ENCODE results near the gene GBE1.

The GBE1 gene

DNA sequence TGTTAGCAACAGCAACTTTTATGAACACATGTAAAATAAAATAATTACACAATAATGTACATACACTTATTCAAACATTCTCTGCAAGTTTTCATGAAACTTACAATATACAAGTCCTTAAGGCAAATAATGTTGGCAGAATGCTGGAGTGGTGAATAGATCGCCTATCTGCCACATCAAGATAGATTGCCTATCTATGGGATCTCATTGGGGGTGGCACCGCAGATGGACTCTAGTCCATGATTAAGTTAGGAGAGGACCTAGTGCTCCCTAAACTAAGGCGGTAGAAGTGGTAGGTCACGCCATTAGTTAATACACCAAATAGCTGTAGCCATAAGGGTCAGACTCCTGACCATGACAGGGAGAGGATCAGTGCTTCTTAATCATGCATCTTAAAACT lies 315.7 kb downstream of the GBE1 start:
- H3K27me3 ChIP-seq (ENCODE audit: insufficient read depth, low read depth, severe bottlenecking): no peaks in the 10 kb centered on the region
- H3K36me3 ChIP-seq: no peaks in the 10 kb centered on the region
- TF ChIP-seq, protein P1, sequence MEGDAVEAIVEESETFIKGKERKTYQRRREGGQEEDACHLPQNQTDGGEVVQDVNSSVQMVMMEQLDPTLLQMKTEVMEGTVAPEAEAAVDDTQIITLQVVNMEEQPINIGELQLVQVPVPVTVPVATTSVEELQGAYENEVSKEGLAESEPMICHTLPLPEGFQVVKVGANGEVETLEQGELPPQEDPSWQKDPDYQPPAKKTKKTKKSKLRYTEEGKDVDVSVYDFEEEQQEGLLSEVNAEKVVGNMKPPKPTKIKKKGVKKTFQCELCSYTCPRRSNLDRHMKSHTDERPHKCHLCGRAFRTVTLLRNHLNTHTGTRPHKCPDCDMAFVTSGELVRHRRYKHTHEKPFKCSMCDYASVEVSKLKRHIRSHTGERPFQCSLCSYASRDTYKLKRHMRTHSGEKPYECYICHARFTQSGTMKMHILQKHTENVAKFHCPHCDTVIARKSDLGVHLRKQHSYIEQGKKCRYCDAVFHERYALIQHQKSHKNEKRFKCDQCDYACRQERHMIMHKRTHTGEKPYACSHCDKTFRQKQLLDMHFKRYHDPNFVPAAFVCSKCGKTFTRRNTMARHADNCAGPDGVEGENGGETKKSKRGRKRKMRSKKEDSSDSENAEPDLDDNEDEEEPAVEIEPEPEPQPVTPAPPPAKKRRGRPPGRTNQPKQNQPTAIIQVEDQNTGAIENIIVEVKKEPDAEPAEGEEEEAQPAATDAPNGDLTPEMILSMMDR (IDR thresholded peaks at IDR 0.05; ENCODE audit: low read depth, low read length): no peak
- DNase-seq: no peak
- no peak overlapping the region for H3K4me3 ChIP-seq (ENCODE audit: low read depth, low read length)
- H3K27ac ChIP-seq: no peak overlapping the region
- H3K9me3 ChIP-seq (ENCODE audit: severe bottlenecking): no peaks in the 10 kb centered on the region

DNA sequence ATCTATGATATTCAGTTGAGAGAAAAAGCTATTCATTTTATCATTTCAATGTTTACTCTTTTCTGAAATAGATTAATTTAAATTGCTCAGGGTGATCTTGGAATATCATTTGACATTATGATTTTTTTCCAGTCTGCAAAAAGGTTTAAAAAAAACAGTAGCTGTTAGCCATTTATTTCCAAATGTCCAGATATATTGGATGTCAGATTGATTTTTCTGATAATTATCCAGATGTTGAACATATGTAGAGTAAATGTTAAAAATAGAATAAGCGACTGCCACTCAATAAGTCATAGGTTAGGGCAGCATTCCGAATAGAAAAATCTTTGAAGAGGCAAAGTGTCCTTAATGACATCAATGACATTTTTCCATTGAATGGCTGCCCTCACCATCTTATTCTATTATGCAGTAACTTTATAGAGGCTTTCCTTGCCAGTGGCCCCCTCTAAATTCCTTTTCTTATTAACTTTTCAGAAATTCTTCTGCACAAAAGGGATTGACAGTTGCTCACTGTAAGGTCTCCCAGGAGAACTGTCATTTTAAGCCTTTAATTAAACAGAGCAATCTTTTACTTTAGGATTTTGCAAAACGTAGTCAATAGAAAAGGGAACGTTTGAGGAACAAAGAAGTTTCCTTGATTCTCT lies 316.5 kb downstream of the GBE1 start:
- DNase-seq: no peak
- no peak overlapping the region for H3K4me3 ChIP-seq (ENCODE audit: low read depth, low read length)
- H3K27ac ChIP-seq: no peak overlapping the region
- no peaks in the 10 kb centered on the region for H3K27me3 ChIP-seq (ENCODE audit: insufficient read depth, low read depth, severe bottlenecking)
- TF ChIP-seq, protein P1 (IDR thresholded peaks at IDR 0.05; ENCODE audit: low read depth, low read length): no peak
- no peaks in the 10 kb centered on the region for H3K9me3 ChIP-seq (ENCODE audit: severe bottlenecking)
- H3K36me3 ChIP-seq: no peaks in the 10 kb centered on the region

- TF ChIP-seq, protein P1 (IDR thresholded peaks at IDR 0.05; ENCODE audit: low read depth, low read length): no peak
- Histone ChIP-seq H3K36me3 (no peaks in the 10 kb centered on the region), H3K4me3 (ENCODE audit: low read depth, low read length) (no peak overlapping the region), H3K27me3 (ENCODE audit: insufficient read depth, low read depth, severe bottlenecking) (no peaks in the 10 kb centered on the region), H3K9me3 (ENCODE audit: severe bottlenecking) (no peaks in the 10 kb centered on the region), H3K27ac (no peak overlapping the region)
- no peak for DNase-seq
These were observed 317.5 kb downstream of the GBE1 start for GRCh38 chr3:81443958-81444357.

GRCh38 chr3:81443457-81443782 lies 318.0 kb downstream of the GBE1 start:
- Histone ChIP-seq H3K27me3 (ENCODE audit: insufficient read depth, low read depth, severe bottlenecking) (no peaks in the 10 kb centered on the region), H3K27ac (no peak overlapping the region), H3K4me3 (ENCODE audit: low read depth, low read length) (no peak overlapping the region), H3K9me3 (ENCODE audit: severe bottlenecking) (no peaks in the 10 kb centered on the region), H3K36me3 (no peaks in the 10 kb centered on the region)
- TF ChIP-seq, protein P1 (IDR thresholded peaks at IDR 0.05; ENCODE audit: low read depth, low read length): no peak
- DNase-seq: no peak

GRCh38 chr3:81442758-81443456 lies 318.5 kb downstream of the GBE1 start:
- Histone ChIP-seq H3K27me3 (ENCODE audit: insufficient read depth, low read depth, severe bottlenecking) (no peaks in the 10 kb centered on the region), H3K36me3 (no peaks in the 10 kb centered on the region), H3K27ac (no peak overlapping the region), H3K9me3 (ENCODE audit: severe bottlenecking) (no peaks in the 10 kb centered on the region), H3K4me3 (ENCODE audit: low read depth, low read length) (no peak overlapping the region)
- TF ChIP-seq, protein P1 (IDR thresholded peaks at IDR 0.05; ENCODE audit: low read depth, low read length): no peak
- DNase-seq: no peak

DNA sequence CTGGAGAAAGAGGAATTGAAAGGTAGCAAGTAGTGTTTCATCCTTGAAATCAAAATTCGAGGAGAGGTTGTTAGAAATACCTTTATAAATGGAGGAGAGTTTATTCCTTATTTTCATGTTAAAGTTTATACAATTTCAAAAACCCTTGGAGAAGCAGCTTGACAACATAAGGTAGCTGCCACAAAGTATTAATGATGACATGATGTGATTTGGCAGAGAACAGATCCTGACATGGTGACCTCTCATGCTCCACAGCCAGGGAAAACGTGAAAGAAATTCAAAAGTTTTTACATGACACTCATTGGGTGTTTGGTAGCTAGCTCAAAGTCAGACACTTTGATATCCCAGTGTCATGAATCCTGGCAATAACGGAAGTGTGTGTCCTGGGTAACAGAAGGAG lies 320.8 kb downstream of the GBE1 start:
- H3K27me3 ChIP-seq (ENCODE audit: insufficient read depth, low read depth, severe bottlenecking): no peaks in the 10 kb centered on the region
- no peak overlapping the region for H3K4me3 ChIP-seq (ENCODE audit: low read depth, low read length)
- TF ChIP-seq, protein P1 (IDR thresholded peaks at IDR 0.05; ENCODE audit: low read depth, low read length): no peak
- H3K27ac ChIP-seq: no peak overlapping the region
- no peaks in the 10 kb centered on the region for H3K9me3 ChIP-seq (ENCODE audit: severe bottlenecking)
- no peaks in the 10 kb centered on the region for H3K36me3 ChIP-seq
- no peak for DNase-seq

Data from WERI-Rb-1 (cell line).